Inflammatory macrophage treated with lipopolysaccharide for 4 hours (primary cell): ENCODE data around the gene ZNF716.
"Not testable (repeated sequence)": the region's sequence is repeated elsewhere in the genome, so short reads cannot be mapped to it uniquely, and the experiment has no call there.

Experiments used
- DNase-seq: peaks from one replicate; pipeline ENCODE4 v3.0.0-alpha.2; 2020

The ZNF716 gene

GRCh38 chr7:57449904-57450303 is at the start of gene ZNF716:
Gene ZNF716 (plus strand): TSS chr7:57450177. CDS start chr7:57450289, 112 bp downstream.
- DNase-seq = no peak

GRCh38 chr7:57400531-57401155 is 49.3 kb upstream of the ZNF716 start:
- DNase-seq = no peak

- not testable (repeated sequence) for DNase-seq
Measured at GRCh38 chr7:57403051-57403450, 46.9 kb upstream of the ZNF716 start.

GRCh38 chr7:57403601-57404342 is 46.2 kb upstream of the ZNF716 start:
- no peak for DNase-seq

GRCh38 chr7:57404343-57404966 is 45.5 kb upstream of the ZNF716 start:
- no peak for DNase-seq

GRCh38 chr7:57404967-57405421 is 45.0 kb upstream of the ZNF716 start:
- DNase-seq = no peak

GRCh38 chr7:57407125-57407524 is 42.9 kb upstream of the ZNF716 start:
- no peak for DNase-seq

- DNase-seq = no peak
Measured at GRCh38 chr7:57412168-57412567, 37.8 kb upstream of the ZNF716 start.

- no peak for DNase-seq
Measured at GRCh38 chr7:57412618-57413017, 37.4 kb upstream of the ZNF716 start.

GRCh38 chr7:57413529-57414398 is 36.2 kb upstream of the ZNF716 start:
- no peak for DNase-seq

GRCh38 chr7:57414415-57414814 is 35.6 kb upstream of the ZNF716 start:
- DNase-seq = no peak

- DNase-seq = no peak
Measured at GRCh38 chr7:57414852-57415251, 35.1 kb upstream of the ZNF716 start.

- DNase-seq = no peak
Measured at GRCh38 chr7:57415326-57415725, 34.7 kb upstream of the ZNF716 start.

GRCh38 chr7:57415730-57416129 is 34.2 kb upstream of the ZNF716 start:
- DNase-seq = no peak

- no peak for DNase-seq
Measured at GRCh38 chr7:57416601-57417358, 33.2 kb upstream of the ZNF716 start.

- DNase-seq = no peak
Measured at GRCh38 chr7:57417736-57418135, 32.2 kb upstream of the ZNF716 start.

- DNase-seq = no peak
Measured at GRCh38 chr7:57423768-57424167, 26.2 kb upstream of the ZNF716 start.

- no peak for DNase-seq
Measured at GRCh38 chr7:57424515-57425238, 25.3 kb upstream of the ZNF716 start.

- DNase-seq = no peak
Measured at GRCh38 chr7:57425239-57425944, 24.6 kb upstream of the ZNF716 start.

- no peak for DNase-seq
Measured at GRCh38 chr7:57425969-57426628, 23.9 kb upstream of the ZNF716 start.
